OCI-LY7 (cell line): ENCODE data around the gene KCNA5. TPM values are rescaled to one million over a fixed set of nuclear protein-coding genes. Genes with fewer than 3 reads are reported as not detected.

Experiments
- BruUV-seq: library from RNA; stranded (reverse); fragments of 400-500 nt; replicated peaks from 2 replicates; lab custom pipeline; 2021; lab: Mats Ljungman, UMichigan
- CTCF ChIA-PET: fragments of 300-600 bp; sonication (Branson Sonifier 250); formaldehyde crosslinking; loops from one replicate; lab custom pipeline; 2022; ENCODE audit warnings: antibody characterized with exemption; ENCODE audit not compliant: unreplicated experiment; lab: Charles Lee
- POLR2A ChIA-PET: fragments of 300-600 bp; sonication (Branson Sonifier 250); formaldehyde crosslinking; loops from one replicate; lab custom pipeline; 2022; ENCODE audit warnings: antibody characterized with exemption; lab: Charles Lee
- DNase-seq: peaks from one replicate; pipeline ENCODE4 v3.0.0-alpha.2; 2015; ENCODE audit warnings: low spot score
- H2AFZ ChIP-seq: fragments of 200-600 bp; sonication (generic), shearing (Covaris generic); 2 replicates; pipeline ENCODE4 v1.6.1; 2014; ENCODE audit warnings: mild to moderate bottlenecking, antibody characterized with exemption, low read length, moderate library complexity
- H3K27ac ChIP-seq: fragments of 200-600 bp; sonication (generic); 2 replicates; pipeline ENCODE4 v1.5.1; 2014; ENCODE audit warnings: mixed run types, low read depth, mild to moderate bottlenecking, moderate library complexity, low read length, inconsistent platforms; ENCODE audit not compliant: poor library complexity, severe bottlenecking
- H3K36me3 ChIP-seq: fragments of 200-600 bp; sonication (generic); 2 replicates; pipeline ENCODE4 v1.6.1; 2014; ENCODE audit warnings: mild to moderate bottlenecking, antibody characterized with exemption, low read length, moderate library complexity, mixed read lengths; ENCODE audit not compliant: insufficient read depth
- H3K4me1 ChIP-seq: fragments of 200-600 bp; sonication (generic); 2 replicates; pipeline ENCODE4 v1.5.1; 2014; ENCODE audit warnings: mild to moderate bottlenecking, low read length; ENCODE audit not compliant: insufficient read depth, poor library complexity, severe bottlenecking
- H3K4me2 ChIP-seq: fragments of 200-600 bp; sonication (generic); 2 replicates; pipeline ENCODE4 v1.6.1; 2014; ENCODE audit warnings: mild to moderate bottlenecking, low read length
- H3K4me3 ChIP-seq: fragments of 200-600 bp; sonication (generic); 2 replicates; pipeline ENCODE4 v1.5.1; 2014; ENCODE audit warnings: mild to moderate bottlenecking, low read depth, low read length; ENCODE audit not compliant: poor library complexity, severe bottlenecking
- H3K79me2 ChIP-seq: fragments of 200-600 bp; sonication (generic); 2 replicates; pipeline ENCODE4 v1.6.1; 2016; ENCODE audit warnings: low read depth, mild to moderate bottlenecking, low read length, moderate library complexity, mixed read lengths; ENCODE audit not compliant: insufficient read depth
- H3K9me2 ChIP-seq: fragments of 200-600 bp; sonication (generic); 2 replicates; pipeline ENCODE4 v1.6.1; 2016; ENCODE audit warnings: mild to moderate bottlenecking, low read length, mixed read lengths; ENCODE audit not compliant: insufficient read depth
- H3K9me3 ChIP-seq: fragments of 200-600 bp; sonication (generic); 2 replicates; pipeline ENCODE4 v1.6.1; 2014; ENCODE audit warnings: mild to moderate bottlenecking, mixed run types, low read length, mixed read lengths
- H4K20me1 ChIP-seq: fragments of 200-600 bp; sonication (generic); 2 replicates; pipeline ENCODE4 v1.6.1; 2014; ENCODE audit warnings: mild to moderate bottlenecking, antibody characterized with exemption, low read length, moderate library complexity, mixed read lengths; ENCODE audit not compliant: insufficient read depth
- EZH2phosphoT487 ChIP-seq: fragments of 200-600 bp; sonication (generic); IDR thresholded peaks from 2 replicates; pipeline ENCODE4 v1.6.1; 2018; ENCODE audit warnings: low read depth, borderline replicate concordance, mild to moderate bottlenecking, mixed run types, antibody characterized with exemption, low read length, moderate library complexity, mixed read lengths
- intact Hi-C: fragments of 100-400 bp; cut with micrococcal nuclease; formaldehyde crosslinking; loops from one replicate; pipeline ENCODE4 v1.10.0; 2022; ENCODE audit not compliant: unreplicated experiment
- total RNA-seq, 2 experiments: library from RNA; depleted of rRNA in 1 of 2; stranded (reverse); fragments of >200 nt in 1 of 2; shearing (Covaris generic) in 1 of 2; gene quantifications; 2 replicates each; pipeline ENCODE4 v1.2.3, GENCODE V29; 2014 to 2022
- TF ChIP-seq, protein P1 (sequence below): fragments of 200-600 bp; sonication (generic); conservative IDR thresholded peaks from 2 replicates; pipeline ENCODE4 v1.5.1; 2014; ENCODE audit warnings: mild to moderate bottlenecking, antibody characterized with exemption, low read length, moderate library complexity, mixed read lengths

KCNA5 gene
- total RNA-seq, 2 experiments from 2014 or later = not detected

DNA sequence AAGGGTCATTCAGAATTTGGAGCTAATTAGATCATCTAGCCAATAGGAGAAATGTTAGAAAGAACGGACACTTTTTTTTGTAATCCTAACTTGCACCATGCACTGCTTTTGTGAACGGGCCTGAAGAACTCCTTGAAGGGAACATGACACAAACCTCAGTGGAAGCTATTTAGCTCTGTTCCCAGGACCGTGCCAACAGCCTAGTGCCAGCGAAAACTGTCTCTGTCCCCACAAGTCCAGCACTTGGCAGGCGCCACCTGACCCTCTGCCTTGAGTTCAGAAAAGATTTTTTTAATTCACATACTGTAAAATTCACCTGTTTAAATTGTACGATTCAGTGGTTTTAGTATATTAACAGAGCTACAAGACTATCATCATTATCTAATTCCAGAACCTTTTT lies 31.3 kb upstream of the KCNA5 start:
- no peaks in the 10 kb centered on the region for H3K9me3 ChIP-seq
- no peak overlapping the region for H3K27ac ChIP-seq
- no peak for DNase-seq
- CTCF ChIA-PET = no interaction called here
- no TSS peak for BruUV-seq
- H4K20me1 ChIP-seq = no peaks in the 10 kb centered on the region
- no peaks in the 10 kb centered on the region for H3K9me2 ChIP-seq
- H3K4me3 ChIP-seq = no peak overlapping the region
- no peak overlapping the region for H3K4me2 ChIP-seq
- POLR2A ChIA-PET = no interaction called here
- no peaks in the 10 kb centered on the region for H3K4me1 ChIP-seq
- no peak for TF ChIP-seq EZH2phosphoT487
- TF ChIP-seq, protein P1, sequence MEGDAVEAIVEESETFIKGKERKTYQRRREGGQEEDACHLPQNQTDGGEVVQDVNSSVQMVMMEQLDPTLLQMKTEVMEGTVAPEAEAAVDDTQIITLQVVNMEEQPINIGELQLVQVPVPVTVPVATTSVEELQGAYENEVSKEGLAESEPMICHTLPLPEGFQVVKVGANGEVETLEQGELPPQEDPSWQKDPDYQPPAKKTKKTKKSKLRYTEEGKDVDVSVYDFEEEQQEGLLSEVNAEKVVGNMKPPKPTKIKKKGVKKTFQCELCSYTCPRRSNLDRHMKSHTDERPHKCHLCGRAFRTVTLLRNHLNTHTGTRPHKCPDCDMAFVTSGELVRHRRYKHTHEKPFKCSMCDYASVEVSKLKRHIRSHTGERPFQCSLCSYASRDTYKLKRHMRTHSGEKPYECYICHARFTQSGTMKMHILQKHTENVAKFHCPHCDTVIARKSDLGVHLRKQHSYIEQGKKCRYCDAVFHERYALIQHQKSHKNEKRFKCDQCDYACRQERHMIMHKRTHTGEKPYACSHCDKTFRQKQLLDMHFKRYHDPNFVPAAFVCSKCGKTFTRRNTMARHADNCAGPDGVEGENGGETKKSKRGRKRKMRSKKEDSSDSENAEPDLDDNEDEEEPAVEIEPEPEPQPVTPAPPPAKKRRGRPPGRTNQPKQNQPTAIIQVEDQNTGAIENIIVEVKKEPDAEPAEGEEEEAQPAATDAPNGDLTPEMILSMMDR = no peak
- H3K36me3 ChIP-seq = no peaks in the 10 kb centered on the region
- no peak overlapping the region for H2AFZ ChIP-seq
- no peaks in the 10 kb centered on the region for H3K79me2 ChIP-seq
- intact Hi-C loops = no loop called here

DNA sequence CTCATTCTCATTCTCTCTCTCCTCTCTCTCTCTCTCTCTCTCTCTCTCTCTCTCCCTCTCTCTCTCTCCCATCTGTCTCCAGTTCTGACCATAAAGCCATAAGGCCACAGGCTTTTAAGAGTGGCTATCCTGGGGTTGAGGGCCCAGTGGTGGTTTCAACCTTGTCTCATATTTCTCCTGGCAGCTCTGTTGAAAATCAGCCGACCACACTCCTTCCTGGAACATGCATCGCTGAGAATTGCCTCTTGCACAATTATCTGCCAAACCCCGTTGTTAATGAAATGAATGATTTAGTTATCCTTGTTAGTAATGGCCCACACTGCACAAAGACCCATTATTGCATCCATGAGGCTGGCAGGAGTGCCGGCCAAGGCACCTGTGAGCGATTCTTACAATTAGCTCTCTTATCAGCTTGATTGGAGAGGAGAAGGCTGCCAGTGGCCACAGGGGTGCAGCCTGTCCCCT lies 30.4 kb upstream of the KCNA5 start:
- Histone ChIP-seq H3K9me3 (no peaks in the 10 kb centered on the region), H3K9me2 (no peaks in the 10 kb centered on the region), H3K36me3 (no peaks in the 10 kb centered on the region), H3K4me2 (no peak overlapping the region), H3K79me2 (no peaks in the 10 kb centered on the region), H3K4me1 (no peaks in the 10 kb centered on the region), H3K27ac (no peak overlapping the region), H2AFZ (no peak overlapping the region), H3K4me3 (no peak overlapping the region), H4K20me1 (no peaks in the 10 kb centered on the region)
- intact Hi-C loops = no loop called here
- no peak for TF ChIP-seq EZH2phosphoT487
- TF ChIP-seq, protein P1 = no peak
- BruUV-seq = no TSS peak
- ChIA-PET POLR2A (no interaction called here), CTCF (no interaction called here)
- no peak for DNase-seq

DNA sequence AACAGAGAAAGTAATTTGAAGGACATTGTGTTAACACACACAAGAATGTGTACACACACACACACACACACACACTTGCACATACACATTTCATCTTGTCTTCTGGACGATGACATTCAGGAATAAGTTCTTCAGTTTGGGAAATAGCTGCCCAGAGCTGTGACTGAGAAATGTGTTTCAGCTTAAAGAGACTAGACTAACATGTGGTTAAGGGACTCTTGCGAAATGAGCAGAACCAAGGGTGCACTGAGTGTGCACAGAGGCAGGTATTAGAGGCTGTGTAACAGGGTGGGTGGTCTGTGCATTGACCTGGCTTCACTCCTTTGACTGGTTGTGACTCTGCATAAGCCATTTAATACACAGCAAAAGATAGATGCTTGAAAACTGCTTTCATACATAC lies 29.4 kb upstream of the KCNA5 start:
- intact Hi-C loops = no loop called here
- Histone ChIP-seq H2AFZ (no peak overlapping the region), H3K9me2 (no peaks in the 10 kb centered on the region), H3K4me1 (no peaks in the 10 kb centered on the region), H4K20me1 (no peaks in the 10 kb centered on the region), H3K4me2 (no peak overlapping the region), H3K9me3 (no peaks in the 10 kb centered on the region), H3K36me3 (no peaks in the 10 kb centered on the region), H3K4me3 (no peak overlapping the region), H3K79me2 (no peaks in the 10 kb centered on the region), H3K27ac (no peak overlapping the region)
- TF ChIP-seq, protein P1 = no peak
- TF ChIP-seq EZH2phosphoT487 = no peak
- DNase-seq = no peak
- no TSS peak for BruUV-seq
- CTCF ChIA-PET = no interaction called here
- POLR2A ChIA-PET = no interaction called here
